HG03520 (cell line): ENCODE data around the gene HHIPL1.

ENCODE experiments used
- ATAC-seq: cut with Tn5 transposase; IDR thresholded peaks from one replicate; pipeline ENCODE4 v1.9.1; 2021; ENCODE audit warnings: mild to moderate bottlenecking, moderate library complexity; ENCODE audit not compliant: unreplicated experiment

The HHIPL1 gene

DNA sequence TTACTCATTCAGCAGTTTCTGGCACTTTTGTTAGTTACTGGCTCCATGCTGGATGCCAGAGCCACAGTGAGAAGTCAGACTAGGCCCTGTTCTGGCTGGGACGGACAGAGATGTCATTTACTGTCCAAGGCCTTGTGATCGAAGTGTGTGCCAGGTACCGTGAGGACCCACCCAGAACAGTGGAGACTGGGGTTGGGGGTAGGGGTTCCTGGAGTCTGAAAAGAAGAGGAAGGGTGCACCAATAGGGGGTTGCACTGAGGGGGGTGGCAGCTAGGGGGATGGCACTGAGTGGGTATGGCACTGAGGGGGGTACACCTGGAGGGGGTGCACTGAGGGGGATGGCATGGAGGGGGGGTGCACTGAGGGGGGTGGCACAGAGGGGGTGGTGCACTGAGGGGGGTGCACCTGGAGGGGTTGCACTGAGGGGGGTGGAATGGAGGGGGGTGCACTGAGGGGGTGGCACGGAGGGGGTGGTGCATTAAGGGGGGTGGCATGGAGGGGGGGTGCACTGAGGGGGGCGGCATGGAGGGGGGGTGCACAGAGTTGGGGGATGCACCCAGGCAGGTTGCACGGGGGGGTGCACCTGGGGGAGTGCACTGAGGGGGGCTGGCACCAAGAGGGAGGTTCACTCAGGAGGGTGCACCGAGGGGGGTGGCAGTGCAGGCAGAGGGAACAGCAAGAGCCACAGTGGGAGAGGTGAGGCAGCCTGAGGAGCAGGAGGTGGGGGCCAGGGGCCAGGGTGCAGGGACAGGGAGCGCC, 28.6 kb downstream of the HHIPL1 start:
- ATAC-seq: no peak

DNA sequence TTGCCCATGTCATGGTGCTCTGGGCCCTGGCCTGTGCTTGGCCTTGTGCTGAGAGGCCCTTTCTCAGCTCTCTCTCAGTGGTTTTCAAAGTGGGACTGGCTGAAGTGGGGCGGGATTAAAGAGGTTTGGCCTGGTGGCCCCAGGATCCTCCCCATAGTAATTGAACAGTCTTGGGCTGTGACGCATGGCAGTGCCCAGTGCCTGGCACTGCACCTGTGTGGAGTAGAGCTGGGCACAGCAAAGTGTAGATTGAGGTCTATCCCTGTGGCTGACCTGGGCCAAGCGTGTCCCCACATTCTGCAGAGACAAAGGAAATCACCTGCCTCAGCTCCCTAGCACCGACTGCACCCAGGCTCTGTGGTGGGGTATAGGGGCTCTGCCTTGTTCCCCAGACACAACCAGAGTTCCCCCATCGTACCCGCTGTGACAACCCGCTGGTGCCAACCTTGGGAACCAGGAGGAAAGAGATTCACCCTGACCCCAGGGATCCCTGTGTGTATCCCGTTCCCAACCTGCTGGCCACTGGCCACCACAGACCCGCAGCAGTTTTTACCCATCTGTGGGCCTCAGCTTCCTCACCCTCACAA, 29.2 kb downstream of the HHIPL1 start:
- ATAC-seq: no peak

DNA sequence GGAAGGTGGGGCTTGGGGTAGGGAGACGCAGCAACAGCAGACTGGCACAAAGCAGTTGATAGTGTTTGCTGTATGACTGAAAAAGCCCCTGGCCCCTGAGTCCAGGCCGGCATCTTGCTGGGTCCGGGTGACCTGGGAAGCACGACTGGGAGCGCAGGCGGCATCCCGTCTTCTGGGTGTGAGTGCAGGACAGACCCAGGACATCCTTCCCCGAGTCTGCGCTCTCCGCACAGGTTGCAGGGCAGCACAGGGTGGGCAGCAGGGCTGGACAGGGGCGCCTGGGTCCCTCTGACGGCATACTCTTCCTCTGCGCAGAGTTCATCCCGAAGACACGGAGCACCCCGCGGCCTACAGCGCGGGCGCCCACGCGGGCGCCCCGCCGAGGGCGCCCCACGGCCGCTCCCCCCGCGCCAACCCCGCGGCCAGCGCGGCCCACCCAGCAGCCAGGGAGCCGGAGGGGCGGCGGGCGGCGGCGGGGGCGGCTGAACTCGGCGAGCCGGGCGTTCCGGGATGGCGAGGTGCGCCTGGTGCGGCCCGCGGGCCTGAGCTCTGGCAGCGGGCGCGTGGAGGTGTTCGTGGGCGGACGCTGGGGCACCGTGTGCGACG, 29.9 kb downstream of the HHIPL1 start:
- ATAC-seq: no peak

DNA sequence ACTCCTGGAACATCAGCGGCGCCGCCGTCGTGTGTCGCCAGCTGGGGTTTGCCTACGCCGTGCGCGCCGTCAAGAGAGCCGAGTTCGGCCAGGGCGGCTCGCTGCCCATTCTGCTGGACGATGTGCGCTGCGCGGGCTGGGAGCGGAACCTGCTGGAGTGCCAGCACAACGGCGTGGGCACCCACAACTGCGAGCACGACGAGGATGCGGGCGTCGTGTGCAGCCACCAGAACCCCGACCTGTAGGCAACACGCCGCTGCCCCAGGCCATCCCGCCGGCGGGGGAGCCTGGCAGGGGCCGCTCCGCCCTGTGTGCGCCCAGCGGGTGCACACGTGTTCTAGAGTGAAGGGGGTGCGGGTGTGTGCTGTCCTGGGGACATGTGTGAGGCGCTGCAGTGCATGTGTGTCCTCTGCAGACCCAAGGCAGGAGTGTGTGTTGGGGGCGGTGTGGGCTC, 30.5 kb downstream of the HHIPL1 start:
- ATAC-seq: no peak

DNA sequence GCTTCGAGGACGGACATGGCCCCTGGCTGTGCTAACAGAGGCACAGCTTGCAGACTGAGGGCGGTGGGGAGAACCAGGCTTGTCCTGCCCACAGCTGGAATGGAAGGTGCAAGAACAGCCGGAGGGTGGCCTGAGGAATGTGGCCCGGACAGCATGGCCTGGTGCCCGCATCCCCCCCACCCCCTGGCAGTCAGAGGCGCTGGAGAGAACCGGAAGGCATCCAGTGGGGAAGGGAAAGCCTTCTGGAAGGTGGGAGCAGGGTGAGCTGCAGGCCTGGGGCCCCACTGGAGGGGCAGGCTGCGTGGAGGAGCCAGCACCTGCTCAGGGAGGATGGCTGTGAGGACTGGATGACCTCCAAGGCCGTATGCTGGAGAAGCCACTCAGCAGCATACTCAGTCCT, 31.0 kb downstream of the HHIPL1 start:
- no peak for ATAC-seq

DNA sequence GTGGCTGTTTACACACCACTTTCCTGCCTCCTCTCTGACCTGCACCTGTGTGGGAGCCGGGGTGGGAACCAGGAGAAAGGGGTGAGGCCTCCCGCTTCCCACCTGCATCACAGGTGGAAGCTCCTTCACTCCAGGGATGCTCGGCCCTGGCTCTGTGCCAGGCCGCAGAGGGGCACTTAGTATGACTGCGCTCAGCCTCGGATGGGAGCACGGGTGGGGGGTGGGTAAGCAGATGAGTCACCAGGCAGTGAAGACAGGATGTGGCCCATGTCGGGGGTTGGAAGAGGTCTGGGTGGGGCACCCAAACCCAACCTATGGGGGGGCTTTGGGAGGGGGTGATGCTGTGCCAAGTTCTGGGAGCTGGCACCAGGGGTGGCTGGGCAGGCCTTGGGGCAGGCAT, 31.7 kb downstream of the HHIPL1 start:
- ATAC-seq: no peak

DNA sequence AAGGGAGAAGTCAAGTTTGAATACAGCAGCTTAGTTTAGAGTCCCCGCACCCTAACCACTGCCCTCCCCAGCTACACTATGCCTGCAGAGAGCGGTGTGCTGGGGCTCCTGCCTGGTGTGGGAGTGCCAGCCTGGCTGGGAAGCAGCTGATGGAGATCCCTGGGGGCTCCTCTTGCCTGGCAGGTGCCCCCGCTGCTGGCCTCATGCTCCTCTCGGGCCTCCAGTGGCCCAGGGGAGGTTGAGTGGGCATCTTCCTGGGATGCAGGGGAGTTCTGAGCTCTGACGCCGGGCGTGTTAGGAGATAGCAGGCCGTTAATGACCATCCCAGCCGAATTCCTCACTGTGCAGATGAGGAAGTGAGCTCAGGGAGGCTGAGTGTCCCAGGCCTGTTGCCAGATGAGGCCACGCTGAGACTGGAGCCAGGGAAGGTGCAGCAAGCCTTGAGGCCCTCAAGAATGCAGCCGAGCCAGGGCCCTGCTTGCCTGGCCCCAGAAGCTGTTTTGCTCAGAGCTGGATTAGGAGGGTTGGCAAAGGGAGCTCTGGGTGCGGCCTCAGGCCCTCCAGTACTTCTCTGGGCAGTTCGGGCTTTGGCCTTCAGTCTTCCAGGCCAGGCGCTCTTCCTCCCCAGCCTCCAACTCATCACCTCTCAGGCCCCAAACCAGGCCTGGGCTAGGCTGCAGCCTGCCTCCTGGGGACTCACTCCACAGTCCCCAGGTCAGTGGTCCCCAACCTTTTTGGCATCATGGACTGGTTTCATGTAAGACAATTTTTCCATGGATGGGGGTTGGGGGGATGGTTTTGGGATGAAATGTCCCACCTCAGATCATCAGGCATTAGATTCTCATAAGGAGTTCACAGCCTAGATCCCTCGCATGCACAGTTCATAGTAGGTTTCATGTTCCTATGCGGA, 32.6 kb downstream of the HHIPL1 start:
- ATAC-seq: no peak

DNA sequence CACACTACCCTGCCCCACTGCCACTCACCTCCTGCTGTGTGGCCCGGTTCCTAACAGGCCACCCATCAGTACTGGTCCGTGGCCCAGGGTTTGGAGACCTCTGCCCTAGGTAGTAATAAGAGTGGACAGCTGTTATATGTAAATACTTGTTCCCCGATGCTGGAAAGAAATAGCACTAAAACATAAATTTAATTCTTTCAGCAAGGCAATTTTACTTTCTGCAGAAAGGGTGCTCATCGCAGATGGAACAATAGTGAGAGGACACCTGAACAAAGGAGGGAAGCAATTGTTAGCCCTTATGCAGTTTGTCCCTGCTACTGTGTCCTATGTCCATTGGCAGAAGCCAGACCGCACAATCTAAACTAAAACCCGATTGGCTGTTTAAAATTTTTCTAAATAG, 33.3 kb downstream of the HHIPL1 start:
- no peak for ATAC-seq

DNA sequence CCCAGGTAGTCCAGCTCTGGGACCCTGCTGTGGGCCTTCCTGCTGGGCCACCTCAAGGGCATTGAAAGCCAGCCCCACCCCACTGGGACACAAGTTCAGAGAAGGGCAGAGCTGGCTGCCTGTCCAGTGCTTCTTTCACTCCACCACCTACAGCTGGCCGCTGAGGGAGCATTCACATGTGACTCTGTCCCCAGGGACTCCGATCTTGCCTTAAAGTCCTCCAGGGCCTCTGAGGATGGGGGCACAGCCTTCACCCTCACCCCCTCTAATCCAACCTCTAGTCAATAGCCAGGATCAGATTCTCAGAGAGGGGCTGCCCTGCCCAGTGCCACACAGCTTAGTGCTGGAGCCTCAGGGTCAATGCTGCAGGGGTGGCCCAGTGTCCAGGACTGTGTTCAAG, 34.2 kb downstream of the HHIPL1 start:
- ATAC-seq: no peak

DNA sequence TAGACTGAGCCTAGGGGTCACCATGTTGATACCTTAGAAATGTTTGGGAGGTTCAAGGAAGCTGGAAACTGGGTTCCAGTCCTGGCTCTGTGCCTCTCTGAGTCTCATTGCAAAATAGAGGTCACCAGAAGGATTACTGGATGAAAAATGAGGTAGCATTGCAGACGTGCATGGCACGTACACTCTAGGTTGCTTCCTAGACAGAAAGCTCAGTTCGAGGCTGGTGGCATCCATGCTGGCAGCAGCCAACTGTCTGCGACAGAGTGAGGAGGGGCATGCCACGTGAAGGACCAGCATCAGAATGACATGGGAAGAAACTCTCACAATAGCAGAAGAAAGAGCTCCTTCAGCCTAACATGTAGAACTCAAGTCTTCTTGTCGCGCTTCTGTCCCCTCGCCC, 34.6 kb downstream of the HHIPL1 start:
- ATAC-seq: no peak

DNA sequence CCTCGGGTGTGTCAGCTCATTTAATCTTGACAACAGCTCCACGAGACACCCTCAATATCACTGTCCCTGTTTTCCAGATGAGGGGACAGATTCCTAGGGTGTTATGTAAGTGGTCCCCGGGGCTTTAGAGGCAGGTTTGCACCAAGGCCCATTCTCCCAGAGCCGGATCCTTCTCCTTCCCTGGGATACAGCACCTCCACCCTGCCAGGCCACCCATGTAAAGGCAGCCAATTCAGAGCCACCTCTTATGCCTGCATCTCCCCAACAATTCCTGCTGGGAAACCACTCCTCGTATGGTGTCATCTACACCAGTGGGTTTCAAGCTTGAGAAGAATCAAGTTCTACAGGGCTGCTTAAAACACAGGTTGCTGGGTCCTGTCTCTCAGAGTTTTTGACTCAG, 35.1 kb downstream of the HHIPL1 start:
- ATAC-seq: no peak

DNA sequence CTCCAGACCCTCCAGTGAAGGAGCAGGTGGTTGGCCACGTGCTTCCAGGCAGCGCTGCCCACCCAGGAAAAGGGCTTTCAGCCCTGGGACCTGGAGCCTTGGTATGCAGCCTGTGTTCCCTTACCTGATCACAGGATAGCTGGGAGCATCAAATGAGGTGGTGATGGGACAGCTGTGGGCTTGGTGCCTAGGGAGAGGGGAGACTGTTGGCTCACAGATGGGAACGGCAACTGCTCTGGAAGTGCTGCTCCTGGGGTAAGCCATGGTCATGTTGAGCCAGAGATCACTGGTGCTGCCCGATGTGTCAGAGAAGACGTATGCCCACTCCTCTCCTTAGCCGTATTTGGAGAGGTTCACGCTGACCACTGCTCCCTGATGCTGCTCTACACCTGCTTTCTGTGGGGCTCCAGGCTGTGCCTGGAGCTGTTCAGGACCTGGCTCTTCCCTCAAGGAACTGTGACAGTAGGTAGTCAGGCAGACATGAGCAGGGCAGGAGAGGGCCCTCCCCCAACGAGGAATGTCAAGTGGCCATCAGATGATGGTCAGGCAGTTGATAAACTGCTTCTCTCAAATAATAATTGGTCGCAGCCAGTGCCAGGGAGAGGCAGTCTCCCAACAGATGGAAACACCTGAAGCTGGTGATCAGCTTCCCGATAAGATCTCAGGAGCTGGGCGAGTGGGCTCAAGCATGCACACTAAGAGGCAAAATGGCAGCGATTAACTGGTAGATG, 36.3 kb downstream of the HHIPL1 start:
- ATAC-seq: no peak

DNA sequence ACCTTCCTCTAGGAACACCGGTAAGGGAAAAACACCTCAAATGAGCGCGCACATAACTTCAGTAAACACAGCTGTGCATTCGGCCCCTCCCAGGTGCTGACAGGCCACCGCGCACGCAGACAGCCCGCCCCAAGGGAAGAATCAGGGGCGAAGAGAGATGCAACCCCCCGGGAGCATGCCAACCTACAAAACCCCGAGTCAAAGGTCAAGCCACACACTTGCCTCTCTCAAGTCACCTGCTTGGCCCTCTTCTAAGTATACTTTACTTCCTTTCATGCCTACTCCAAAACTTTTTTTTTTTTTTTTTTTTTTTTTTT, 36.9 kb downstream of the HHIPL1 start:
- no peak for ATAC-seq

DNA sequence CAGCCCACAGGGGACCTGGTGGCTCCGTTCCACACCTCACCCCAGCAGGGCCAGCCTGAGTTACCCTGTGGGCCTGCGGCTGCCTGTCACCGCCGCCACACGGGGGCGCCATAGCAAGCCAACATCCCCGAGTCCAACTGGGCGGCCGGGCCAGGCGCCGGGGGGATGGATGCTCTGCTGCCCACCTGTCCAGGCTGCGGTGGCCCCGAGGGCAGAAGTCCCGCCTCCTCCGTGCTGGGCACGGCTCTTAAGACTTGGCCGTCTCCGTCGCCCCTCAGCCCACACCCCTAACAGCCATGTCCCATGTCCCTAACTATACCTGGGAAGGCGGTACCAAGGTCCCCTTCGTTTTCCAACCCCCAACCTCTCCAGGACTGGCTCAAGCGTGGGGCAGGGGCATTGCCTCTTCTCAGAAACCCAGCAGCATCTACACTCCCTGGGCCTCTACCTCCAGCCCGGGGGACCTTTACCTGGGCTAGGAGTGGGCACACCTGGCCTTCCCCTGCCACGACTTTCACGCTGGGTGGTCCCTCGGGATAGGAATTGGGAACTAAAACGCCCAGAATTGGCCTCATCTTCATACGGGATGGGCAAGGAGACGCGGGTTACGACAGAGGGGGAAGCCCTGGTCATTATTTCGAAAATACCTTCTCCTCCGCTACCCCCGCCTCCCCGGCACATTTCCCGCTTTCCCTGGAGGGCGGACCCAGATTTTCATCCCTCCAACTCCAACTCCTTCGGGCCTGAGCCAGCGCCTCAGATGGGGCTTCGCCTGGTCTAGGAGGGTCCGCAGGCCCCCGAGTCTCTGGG, 38.1 kb downstream of the HHIPL1 start:
- ATAC-seq: peak; percentile 31

DNA sequence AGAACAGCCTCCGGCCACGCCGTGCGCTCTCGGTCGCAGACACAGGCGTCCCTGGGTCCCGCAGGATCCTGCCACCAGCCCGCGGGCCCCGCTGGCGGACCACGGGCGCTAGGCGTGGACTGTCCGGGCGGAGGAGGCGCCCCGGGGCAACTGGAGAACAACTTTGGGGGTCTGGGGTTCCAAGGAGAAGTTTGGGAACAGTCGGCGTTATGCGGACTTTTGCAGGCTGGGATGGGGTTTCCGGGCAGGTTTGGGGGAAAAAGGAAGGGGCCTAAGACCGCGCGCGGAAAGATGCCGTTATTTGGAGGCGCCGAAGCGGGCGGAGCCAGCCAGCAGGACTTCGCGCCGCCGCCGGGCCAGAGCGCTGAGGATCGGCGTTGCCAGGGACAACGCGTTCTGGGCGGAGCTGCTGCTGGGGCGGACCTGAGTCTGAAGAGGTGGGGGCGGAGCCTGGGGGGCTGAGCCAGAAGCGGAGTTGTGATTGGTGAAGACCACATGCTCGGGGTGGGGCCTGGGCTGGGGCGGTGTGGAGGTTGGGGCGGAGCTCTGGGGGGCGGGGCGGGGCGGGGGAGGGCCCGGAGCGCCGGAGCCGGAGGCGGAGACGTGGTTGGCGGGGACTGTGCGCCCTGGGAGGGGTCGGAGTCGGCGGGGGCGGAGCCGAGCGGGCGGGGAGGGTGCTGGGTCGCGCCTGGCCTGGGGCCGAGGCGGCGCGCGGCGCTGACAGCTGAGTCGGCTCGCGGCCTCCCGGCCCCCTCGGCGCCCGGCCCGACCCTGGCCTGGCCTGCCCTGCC, 38.9 kb downstream of the HHIPL1 start, which contains the start of gene CYP46A1:
CYP46A1 (plus strand) TSS at position 680 of the 791 bp plus-strand sequence. CDS start 120 bp downstream, outside the sequence.
- ATAC-seq: peak; percentile 90

DNA sequence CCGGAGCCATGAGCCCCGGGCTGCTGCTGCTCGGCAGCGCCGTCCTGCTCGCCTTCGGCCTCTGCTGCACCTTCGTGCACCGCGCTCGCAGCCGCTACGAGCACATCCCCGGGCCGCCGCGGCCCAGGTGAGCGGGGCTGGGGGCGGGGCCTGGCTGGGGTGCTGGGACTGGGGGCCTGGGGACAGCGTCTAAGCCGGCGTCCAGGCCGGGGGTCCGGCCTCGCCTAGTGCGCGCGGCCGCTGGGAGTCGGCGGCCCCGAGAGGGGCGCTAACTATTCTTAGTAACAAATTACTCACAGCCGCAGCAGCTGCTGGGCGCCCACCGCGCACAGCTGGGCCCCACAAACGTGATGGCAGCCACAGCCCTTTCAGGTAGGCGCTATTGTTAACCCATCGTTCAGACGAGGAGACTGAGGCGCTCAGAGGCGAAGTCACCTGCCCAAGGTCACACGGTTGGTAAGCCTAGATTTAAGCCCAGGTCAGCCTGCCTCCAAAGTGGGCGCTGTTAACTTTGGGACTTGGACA, 39.5 kb downstream of the HHIPL1 start:
- ATAC-seq: peak; percentile 28

DNA sequence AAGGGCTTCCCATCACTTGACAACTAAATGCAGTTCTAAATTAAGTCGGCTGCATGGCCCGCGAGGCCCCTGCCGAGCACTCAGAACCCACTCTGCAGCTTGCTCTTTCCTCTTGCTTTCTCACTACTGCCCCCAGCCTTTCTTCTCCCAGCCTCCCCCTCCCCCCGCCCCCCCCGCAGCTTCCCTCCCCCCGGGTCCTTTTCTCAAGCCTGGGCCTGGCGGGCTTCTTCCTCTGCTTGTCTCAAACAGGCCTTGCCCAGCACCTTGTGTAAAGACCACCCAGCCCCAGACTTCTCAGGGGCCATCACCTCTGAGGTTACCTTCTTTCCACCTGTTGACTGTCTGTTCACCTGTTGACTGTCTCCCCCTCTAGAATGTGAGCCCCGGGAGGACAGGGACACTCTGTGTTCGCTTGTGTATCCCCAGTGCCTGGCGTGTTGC, 40.2 kb downstream of the HHIPL1 start:
- no peak for ATAC-seq

DNA sequence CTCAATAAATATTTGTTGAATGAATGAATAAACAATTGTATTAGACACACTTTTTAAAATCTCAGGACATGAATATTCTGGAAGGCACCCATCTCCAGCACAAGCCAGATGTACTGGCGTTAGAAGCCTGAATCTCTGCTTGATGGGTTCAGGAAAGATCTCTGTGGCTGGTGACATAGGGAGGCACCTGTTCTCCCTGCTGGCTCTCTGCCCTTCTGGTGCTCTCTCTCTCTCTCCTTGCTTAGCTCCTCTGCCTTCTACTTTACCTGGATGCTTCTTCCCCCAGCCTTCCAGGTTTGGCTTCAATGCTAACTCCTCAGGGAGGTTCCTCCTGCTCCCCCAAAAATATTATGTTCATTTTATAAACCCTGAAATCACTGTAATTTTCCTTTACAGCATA, 40.7 kb downstream of the HHIPL1 start:
- no peak for ATAC-seq
